ENCODE measurements around the gene MPPED2. TPM values are rescaled to one million over a fixed set of nuclear protein-coding genes. Genes with fewer than 3 reads are reported as not detected.

Gene MPPED2
- total RNA-seq, 4 donors from 2014 or later = 2.2 to 11.5 (median 4.7) TPM

DNA sequence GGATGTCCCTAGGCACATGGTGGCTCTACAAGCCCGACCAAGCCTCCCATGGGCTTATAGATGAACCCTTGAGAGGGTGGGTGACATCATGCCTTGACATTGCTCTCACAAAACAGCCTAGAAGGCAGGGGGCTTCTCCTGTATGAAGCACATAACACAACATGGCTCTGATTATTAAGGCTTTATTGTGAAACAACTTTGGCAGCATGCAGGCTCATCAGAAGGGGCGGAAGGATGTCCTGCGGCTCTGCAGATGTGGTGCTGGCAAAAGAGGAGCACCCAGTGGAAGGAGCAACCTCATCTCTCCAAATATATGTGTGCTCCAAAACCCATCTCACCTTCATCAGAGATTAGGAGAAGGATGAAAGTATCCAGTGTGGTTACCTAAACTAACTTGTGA, 100.4 kb downstream of the MPPED2 start:
- DNase-seq (ENCODE audit: low spot score in 2 of 2) = no peak
- WGBS, 2 donors = 87 to 90% methylated on average over 3 of the region's 3 CpGs
- Histone ChIP-seq H3K4me3 (no peak overlapping the region), H3K27me3 (no peaks in the 10 kb centered on the region), H3K9me3 (no peaks in the 10 kb centered on the region), H3K27ac (no peak overlapping the region), H3K4me1 (peaks cover 0 to 44% (median 13%) of the 10 kb centered on the region in 4 donors), H3K36me3 (no peaks in the 10 kb centered on the region)
- TF ChIP-seq, protein P1, sequence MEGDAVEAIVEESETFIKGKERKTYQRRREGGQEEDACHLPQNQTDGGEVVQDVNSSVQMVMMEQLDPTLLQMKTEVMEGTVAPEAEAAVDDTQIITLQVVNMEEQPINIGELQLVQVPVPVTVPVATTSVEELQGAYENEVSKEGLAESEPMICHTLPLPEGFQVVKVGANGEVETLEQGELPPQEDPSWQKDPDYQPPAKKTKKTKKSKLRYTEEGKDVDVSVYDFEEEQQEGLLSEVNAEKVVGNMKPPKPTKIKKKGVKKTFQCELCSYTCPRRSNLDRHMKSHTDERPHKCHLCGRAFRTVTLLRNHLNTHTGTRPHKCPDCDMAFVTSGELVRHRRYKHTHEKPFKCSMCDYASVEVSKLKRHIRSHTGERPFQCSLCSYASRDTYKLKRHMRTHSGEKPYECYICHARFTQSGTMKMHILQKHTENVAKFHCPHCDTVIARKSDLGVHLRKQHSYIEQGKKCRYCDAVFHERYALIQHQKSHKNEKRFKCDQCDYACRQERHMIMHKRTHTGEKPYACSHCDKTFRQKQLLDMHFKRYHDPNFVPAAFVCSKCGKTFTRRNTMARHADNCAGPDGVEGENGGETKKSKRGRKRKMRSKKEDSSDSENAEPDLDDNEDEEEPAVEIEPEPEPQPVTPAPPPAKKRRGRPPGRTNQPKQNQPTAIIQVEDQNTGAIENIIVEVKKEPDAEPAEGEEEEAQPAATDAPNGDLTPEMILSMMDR (IDR thresholded peaks at IDR 0.05) = no peak
- TF ChIP-seq EP300 (IDR thresholded peaks at IDR 0.05) = no peak
- no peak for TF ChIP-seq POLR2A (IDR thresholded peaks at IDR 0.05)

DNA sequence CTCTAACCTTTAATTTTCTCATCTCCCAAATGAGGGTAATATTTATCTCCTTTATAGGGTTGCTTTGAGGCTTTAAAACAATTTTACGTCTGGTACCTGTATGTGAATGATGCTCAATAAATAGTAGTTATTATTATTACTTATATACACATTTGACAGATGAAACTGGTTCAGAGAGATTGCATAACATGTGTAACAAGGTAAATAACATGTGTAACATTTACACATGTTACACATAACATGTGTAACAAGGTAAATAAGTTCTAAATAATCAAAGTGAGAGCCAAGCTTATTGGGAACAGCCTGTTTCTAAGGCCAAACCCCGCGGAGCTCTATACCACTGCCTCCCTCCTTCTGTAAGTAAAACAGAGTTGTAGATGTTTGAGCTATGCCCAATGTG, 100.9 kb downstream of the MPPED2 start:
- WGBS, 2 donors = 94 to 95% methylated on average over 3 of the region's 3 CpGs
- Histone ChIP-seq H3K4me3 (no peak overlapping the region), H3K9me3 (no peaks in the 10 kb centered on the region), H3K36me3 (no peaks in the 10 kb centered on the region), H3K27me3 (no peaks in the 10 kb centered on the region), H3K27ac (no peak overlapping the region), H3K4me1 (peaks cover 0 to 46% (median 13%) of the 10 kb centered on the region in 4 donors)
- DNase-seq (ENCODE audit: low spot score in 2 of 2) = no peak
- TF ChIP-seq POLR2A (IDR thresholded peaks at IDR 0.05) (no peak), EP300 (IDR thresholded peaks at IDR 0.05) (no peak)
- TF ChIP-seq, protein P1 (IDR thresholded peaks at IDR 0.05) = no peak

DNA sequence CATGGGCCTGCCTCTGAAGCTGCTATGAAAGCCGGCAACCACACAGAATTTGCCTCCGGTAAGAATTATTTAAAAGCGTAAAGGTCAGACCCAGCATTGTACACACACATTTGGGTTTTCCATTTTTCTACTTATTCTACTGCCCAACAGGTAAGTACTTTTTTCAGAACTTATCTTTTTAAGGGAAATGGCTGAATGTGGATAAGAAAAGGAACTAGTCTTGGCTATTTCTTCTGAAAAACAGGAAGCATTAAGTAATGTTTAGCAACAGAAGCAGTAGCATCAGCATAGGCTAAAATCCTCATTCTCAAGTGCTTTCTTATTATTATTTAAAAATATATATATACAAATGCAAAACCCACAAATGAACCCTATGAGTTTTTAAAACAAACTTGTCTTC, 103.1 kb downstream of the MPPED2 start:
- Histone ChIP-seq H3K27me3 (no peaks in the 10 kb centered on the region), H3K4me3 (no peak overlapping the region), H3K4me1 (peaks cover 0 to 39% (median 4%) of the 10 kb centered on the region in 4 donors), H3K9me3 (no peaks in the 10 kb centered on the region), H3K27ac (peak overlapping the region in 2 of 4 donors; percentile 13 to 48), H3K36me3 (no peaks in the 10 kb centered on the region)
- TF ChIP-seq, protein P1 (IDR thresholded peaks at IDR 0.05) = no peak
- no peak for TF ChIP-seq POLR2A (IDR thresholded peaks at IDR 0.05)
- TF ChIP-seq EP300 (IDR thresholded peaks at IDR 0.05) = no peak
- WGBS, 2 donors = 24 to 33% methylated on average over 3 of the region's 3 CpGs
- DNase-seq (ENCODE audit: low spot score in 2 of 2) = no peak

DNA sequence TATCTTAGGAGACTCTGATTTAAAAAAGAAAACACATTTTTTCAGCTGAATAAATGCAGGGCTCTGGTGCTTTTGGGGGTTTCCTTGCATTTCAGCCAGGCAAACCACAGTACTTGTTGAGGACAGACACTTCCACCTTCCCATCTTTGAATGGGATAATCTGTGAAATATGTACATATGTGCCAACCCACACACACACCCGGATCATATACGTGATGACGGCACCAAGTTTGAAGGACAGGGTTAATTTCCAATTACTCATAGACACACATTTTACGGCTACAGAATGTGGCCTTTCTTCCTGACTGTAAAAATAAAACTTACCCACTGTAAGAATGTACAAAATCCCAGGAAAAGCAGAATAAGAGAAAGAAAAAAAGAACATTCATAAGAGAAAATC, 104.4 kb downstream of the MPPED2 start:
- WGBS, 2 donors = 42 to 44% methylated on average over 4 of the region's 4 CpGs
- Histone ChIP-seq H3K36me3 (no peaks in the 10 kb centered on the region), H3K4me3 (no peak overlapping the region), H3K27me3 (no peaks in the 10 kb centered on the region), H3K9me3 (no peaks in the 10 kb centered on the region), H3K4me1 (peaks cover 0 to 34% (median 0%) of the 10 kb centered on the region in 4 donors), H3K27ac (no peak overlapping the region)
- TF ChIP-seq EP300 (IDR thresholded peaks at IDR 0.05) (no peak), POLR2A (IDR thresholded peaks at IDR 0.05) (no peak)
- TF ChIP-seq, protein P1 (IDR thresholded peaks at IDR 0.05) = no peak
- no peak for DNase-seq (ENCODE audit: low spot score in 2 of 2)

DNA sequence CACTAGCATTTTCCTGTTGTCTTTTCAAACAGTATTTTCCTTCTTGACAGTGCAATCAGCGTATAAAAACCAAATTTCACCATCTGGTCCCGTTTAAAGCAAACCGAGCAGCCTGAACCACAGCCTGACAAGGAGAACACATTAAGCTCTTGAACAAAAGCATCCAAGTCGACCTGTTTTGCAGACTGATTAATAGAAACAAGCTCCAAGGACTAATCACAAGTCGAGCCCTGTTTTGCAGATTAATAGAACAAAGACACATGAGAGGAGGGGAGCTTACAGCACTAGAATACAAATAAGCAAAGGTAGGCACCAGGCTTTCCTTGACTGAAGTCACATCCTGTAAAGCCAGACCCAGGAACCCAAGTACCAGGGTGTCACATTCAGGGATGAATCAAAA, 104.8 kb downstream of the MPPED2 start:
- H3K4me1 ChIP-seq = peaks cover 0 to 34% (median 0%) of the 10 kb centered on the region in 4 donors
- no peak for TF ChIP-seq EP300 (IDR thresholded peaks at IDR 0.05)
- no peak for TF ChIP-seq POLR2A (IDR thresholded peaks at IDR 0.05)
- TF ChIP-seq, protein P1 (IDR thresholded peaks at IDR 0.05) = no peak
- H3K4me3 ChIP-seq = no peak overlapping the region
- WGBS, 2 donors = 46 to 55% methylated on average over 5 of the region's 5 CpGs
- H3K36me3 ChIP-seq = no peaks in the 10 kb centered on the region
- H3K27ac ChIP-seq = no peak overlapping the region
- H3K27me3 ChIP-seq = no peaks in the 10 kb centered on the region
- H3K9me3 ChIP-seq = no peaks in the 10 kb centered on the region
- DNase-seq (ENCODE audit: low spot score in 2 of 2) = no peak

Measured in tibial nerve (tissue), 4 donors.